ENCODE results near the gene HSDL1.

HSDL1 gene

DNA sequence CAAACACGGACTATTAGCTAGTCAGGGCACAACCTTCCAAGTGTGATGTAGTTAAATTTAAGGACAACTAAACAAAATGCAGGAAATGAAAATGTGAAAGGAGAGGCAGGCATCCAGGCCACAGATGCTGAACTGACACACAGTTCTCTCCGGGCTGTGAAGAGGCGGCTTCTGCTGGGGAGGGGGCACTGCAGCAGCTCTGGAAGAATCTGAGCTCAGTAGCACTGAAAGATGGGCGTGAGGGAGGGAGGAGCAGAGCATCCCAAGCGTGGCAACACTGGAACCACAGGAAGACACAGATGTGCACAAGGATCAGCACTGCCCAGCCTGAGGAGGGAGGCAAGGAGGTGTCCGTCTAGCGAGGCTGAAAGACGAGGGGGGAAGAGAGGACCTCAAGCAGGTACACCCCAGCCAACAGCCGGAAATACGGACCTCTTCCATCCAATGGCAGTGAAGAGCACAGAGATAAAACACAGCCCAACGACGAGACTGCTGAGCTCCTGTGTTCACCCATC lies 39.6 kb downstream of the HSDL1 start:
- DNase-seq, result no peak

DNA sequence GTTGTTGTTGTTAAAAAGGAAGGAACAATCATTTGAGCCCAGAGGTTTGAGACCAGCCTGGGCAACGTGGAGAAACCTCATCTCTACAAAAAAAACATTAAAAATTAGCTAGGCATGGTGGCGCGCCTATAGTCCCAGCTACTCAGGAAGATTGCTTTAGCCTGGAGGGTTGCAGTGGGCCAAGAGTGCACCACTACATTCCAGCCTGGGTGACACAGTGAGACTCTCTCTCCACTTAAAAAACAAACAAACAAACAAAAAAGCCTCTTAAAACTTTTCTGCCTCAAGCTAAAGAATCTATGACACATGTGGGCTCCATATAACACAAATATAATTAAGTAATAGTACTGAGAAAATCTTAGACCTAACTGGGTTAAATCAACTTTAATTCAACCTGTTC lies 40.7 kb downstream of the HSDL1 start:
- DNase-seq, result no peak

DNA sequence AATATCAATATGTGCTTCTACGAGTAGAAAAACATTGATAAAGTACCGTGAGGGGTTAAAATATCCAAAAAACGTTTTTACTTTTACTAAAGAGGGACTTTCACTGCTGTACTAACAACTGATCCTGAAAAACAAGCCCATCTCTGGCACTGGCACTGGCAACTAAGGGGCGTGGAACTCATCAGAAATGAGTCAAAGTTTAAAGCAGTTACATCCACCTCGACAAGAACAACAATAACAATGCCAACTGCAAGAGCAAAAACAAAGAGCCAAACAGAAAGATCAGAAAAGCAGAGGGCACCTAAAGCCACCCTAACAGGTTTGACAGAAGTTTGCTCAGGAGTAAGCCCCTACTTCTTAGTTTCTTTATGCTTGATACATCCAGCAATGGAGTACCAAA lies 41.3 kb downstream of the HSDL1 start:
- DNase-seq, result no peak

DNA sequence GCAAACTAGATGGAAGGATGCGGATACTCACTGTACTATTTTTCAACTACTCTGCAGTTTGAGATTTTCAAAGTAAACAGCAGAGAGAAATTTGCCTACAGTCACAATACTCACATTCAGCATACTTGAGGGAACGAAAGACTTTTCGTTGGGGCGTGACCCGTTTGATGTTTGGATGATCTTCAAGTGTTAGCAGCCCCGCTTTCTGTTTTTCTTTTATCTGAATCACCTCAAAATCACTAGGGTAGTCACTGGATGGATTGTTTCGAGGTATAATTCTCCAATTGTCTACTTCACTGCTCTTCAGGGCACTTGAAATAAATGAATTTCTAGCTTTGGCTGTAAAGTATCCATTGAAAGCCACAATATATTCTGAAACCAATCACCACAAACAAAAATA lies 46.0 kb downstream of the HSDL1 start:
- DNase-seq, result no peak

DNA sequence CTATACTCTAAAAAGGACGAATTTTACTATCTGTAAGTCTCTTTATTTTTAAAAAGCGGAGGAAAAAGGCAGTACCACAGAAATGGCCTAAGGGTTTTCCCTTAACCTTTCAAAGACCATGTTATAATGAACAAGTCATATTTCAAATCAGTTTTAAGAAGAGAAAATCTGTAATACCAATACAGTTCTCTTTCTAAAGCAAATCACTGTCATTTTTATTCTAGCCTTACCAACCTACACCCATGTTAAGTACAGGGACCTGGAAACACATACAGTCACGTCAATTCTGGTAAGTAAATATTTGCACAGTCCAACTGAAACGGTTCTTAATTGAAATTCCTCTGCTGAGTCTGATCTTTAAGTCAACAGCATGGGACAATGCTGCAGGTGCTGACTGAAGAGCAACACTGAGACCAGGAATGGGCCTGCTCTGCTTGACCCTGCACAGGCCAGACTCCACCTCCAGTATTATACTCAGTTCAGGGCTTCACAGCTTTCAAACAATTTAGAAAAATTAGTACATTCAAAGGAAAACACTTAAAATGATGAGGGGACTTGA lies 48.5 kb downstream of the HSDL1 start:
- DNase-seq, result peak in 1 of 2 experiments; percentile 13

DNA sequence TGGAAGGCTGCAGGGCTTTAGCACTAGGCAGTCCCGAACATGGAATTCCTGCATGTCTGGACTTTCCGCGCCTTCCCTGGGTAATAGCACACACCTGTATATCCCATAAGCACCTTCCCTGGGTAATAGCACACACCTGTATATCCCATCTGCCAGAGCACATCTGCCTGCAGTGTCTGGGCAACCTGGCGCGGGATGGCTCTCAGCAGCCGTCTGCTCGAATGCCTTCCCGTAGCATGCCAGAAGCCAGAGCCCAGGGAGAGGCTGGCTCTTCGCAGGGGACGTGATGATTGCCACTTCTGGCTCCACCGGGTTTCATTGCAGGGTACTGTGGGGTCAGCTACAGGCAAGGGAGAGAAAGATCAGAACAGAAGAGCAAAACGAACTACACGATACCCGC lies 49.5 kb downstream of the HSDL1 start:
- no peak for DNase-seq

DNA sequence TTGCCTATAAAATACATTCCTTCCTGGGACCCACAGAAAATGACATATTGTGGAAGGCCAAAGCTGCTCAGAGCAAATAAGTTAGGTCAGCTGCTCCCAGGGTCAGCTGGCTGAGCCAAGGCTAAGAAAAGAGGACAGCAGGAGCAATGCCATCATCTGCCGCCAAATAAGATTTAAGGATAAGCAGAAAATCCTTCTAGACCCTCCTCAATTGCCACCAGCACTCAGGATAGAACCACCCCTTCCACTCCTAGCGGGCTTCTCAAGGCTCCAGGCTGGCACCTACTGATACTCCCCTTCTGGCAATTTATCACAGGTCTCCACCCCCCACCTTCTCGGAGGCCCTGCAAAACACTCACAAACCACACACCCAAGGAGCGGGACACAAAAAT lies 51.1 kb downstream of the HSDL1 start:
- DNase-seq, result no peak

DNA sequence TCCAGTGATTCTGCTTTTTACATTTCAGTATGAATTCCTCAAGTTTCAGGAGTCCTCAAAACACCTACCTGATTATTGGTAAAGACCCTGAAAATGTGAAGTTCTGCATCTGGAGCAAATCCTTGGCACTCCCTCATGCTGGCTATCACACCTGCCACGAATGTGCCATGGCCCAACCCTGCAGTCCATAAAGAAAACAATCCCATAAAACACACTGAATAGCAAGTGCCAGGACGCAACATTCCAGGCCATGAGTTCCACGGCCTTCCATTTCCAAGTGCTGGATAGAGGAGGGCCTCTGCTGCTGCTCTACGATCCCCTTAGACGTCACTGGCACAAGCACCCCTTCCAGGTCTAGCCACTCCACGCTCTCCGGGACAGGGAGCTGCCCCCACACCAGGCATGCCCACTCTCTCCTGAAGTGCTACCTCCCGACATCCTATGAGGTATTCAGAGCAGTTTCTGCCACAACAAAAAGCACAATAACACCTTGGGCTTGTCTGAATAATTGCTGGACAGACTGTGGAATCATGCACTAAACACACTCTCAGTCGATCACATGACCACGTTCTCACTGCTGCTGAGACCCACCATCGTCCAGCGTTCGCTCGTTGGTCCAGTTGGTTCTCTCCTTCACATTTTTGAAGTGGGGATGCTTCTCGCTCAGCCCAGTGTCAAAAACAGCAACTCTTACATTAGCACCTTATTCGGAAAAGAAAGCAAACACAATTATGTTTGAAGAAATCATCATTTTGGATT lies 51.7 kb downstream of the HSDL1 start:
- no peak for DNase-seq

DNA sequence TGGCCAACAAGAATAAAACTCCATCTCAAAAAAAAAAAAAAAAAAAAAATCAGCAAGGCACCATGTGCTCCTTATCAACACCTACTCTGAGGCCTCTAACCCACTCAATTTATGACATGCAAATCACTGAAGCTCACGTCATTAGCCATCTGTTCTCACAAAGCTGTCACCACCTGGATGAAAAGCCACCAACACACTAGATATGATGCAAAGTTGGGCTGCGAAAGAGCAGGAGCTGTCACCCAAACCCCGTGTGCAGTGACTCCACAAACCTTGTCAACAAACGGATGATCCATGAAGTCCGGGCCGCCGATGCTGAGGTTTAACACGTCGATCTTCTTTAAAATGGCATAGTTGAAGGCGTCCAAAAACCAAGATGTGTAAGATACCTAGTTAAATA lies 53.5 kb downstream of the HSDL1 start:
- DNase-seq, result no peak

DNA sequence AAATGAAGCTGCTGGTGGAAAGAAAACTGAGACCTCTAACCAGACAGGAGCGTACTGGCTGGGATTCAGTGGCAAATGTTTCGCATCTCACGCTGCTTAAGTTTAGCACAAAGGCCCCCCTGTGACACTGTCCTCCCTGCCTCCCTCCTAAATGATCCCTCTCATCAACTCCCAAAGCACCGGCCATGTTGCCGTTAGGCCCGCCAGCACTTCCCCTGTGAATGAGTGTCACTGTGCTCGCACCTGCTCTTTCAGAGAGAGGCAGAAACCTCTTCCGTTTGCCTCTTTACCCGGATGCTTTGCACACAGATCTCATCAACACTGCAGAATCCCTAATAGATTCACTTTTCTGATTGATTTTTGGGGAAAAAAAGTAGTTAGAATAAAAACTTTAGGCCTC lies 54.8 kb downstream of the HSDL1 start:
- DNase-seq, result no peak

DNA sequence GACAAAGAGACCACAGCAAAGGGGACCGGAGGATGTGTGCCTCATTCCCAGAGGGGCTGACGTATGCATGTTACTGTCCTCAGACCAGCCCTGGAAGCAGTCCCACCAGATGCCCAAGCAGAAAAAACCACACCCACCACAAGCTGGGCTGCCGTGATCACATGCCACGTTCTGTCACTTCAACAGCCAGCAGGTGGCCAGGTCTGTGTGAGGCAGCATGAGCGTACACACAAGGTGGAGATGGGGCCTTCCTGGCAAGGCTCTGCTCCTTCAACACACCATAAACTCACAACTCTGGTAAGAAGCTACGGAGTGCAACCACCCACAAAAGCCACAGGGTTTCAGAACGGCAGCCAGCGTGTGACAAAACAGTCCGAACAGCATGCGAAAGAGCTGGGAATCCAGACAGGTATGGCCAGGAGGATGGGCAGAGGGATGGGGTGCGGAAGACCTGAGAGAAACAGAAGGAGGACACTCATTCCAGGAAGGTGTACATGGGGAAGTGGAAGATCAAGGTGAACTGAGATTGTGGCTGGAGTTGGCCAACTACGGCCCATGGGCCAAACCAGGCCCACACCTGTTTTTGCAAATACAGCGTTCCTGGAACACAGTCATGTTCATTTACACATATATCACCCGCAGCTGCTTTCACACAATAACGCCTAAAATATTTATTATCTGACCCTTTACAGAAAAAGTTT lies 56.1 kb downstream of the HSDL1 start:
- no peak for DNase-seq

DNA sequence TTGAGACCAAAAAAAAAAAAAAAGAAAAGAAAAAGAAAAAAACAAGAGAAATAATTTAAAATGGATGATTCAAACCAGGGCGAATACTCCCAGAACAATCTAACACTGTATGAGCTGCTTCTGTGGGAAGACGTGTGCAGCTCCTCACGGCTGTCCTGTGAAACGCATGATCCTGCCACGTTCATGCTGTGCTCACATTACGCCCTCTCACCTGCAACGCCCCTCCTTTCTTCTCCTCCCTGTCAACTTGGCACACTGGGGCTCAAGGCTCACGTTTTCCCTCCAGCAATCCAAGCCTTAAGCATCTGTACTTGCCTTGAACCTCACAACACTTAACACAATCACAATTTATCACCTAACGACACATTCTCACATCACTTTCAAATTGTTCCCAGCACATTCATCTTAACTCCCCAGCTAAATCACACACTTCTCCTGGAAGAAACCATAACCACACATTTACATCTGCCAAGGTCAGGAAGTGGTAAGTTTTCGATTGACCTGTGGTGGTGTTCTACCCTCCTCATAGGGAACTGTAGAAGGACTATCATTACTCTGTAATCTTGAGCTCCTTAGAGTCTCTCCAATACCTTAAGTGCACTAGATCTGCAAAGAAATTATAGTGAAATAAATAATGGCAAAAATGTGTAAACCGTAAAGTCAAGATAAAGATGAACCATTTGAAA lies 57.4 kb downstream of the HSDL1 start:
- DNase-seq, result no peak

DNA sequence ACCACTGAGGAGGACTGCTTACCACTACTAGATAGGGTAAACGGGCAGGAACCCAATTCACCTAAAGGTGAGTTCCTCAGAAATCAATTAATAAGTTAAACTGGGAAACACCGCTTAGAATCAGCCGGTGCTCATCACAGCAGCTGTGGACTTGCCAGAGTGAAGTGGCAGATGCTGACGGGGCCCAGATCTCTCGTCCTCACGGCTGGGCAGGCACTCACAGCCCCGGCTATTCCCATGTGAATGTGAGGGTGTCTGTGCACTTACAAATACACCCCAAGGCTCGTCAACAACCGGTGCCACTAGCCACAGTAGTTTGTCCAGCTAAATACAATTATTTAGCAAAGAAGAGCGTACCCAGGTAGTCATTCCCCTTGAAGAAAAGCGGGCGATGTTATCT lies 58.0 kb downstream of the HSDL1 start:
- DNase-seq, result no peak

DNA sequence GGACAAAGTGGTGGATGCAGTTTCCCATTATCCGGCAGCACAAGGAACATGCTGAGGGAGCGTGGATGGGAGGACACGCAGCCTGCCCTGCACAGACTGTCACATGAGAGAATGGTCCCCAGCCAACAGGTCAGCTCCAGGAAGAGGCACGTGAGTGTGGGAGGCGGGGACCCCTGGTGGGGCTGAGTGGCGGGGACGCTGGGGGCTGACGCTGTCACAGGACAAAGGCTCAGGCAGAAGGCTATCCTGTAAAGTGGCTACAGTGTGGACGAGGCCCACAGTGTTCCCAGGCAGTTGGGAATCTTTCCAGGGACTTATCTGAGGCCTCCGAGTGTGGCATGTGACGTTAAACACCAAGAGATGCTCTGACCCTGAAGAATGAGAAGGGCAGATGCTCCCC lies 58.6 kb downstream of the HSDL1 start:
- no peak for DNase-seq

DNA sequence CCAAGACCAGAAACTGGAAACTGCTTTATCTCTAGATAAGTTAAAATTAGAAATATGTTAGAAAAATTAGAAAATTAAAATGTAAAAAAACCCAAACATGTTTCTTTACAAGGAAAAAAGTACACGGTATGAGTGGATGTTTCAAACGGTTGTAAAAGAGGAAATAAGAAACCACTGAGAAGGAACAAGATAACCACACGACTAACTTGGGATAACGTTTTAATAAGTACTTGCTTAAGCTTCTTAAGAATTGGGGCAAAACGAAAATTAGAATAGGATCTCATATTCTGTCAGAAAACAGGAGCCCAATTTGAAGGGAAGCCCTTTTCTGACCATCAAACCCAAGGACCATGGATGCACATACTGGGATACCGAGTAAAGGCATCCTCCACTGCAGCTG lies 59.2 kb downstream of the HSDL1 start:
- no peak for DNase-seq

DNA sequence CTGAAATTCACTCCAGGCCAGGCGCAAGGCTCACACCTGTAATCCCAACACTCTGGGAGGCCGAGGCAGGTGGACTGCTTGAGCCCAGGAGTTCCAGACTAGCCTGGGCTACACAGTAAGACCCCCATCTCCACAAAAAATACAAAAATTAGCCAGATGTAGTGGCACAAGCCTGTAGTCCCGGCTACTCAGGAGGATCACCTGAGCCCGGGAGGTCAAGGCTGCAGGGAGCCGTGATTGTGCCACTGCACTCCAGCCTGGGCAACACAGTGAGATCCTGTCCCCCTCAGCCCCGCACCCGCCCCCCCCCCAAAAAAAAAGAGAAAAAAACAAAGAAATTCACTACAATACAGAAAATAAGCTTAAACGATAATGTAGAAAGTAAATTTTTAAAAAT lies 59.7 kb downstream of the HSDL1 start:
- no peak for DNase-seq

DNA sequence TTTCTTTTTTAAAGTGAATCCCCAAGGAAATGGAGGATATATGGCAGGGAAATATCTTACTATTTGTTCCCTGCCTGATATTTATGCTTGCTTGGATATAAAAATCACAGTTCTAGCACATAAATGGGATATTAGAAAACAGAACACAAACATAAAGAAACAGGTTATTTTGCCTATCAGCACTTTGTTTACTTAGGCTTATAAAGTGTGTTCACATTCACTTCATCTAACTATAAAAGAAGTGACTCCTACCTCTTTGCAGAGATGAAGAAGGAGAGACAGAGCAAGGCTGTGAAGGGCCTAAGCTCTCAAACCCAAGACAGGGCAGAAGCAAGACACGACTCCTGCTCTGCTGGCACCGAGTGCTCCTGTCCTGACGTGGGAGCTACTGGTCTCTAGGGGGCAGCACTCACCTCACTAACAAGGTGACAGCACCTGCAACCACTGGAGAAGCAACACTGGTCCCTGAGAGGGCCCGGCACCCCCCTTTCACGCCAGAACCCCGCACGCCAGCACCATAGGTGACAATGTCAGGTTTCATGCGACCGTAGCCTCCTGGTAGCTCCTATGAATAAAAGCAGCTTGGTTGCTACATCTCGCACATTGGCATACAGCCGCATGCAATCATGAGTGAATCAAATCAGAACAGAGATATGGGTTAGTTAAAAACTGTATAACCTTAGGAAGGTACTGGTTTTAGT lies 60.3 kb downstream of the HSDL1 start:
- DNase-seq, result peak in 1 of 2 experiments; percentile 6

DNA sequence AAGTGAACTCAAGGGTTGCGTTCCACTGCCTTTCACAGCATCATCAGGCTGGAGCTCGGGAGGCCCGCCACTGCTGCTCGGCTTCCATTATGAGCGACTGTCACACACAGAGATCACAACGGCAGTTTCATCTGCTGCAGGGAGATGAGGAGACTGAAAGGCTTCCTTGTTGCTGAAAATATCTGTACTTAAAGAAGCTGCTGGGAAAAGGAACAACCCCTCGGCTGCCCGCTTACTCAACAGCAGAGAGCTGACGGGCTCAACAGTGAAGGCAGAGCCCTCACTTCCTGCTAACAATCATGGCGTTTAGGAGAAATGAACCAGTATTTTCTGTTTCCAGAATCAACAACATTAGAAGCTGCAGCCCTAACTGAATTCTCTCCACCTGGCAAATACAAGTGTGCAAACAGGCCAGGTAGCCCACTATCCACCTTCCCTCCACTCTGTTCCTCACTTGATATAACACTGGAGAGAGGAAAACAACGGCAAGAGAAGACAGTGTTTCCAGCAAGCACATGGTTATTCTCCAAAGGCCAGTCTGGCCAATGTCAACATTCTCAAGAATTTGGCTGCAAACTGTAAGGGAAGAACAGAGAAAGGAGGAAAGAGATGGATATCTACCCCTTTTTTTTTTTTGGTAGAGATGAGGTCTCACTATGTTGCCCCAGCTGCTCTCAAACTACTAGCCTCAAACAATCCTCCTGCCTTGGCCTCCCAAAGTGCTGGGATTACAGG lies 62.0 kb downstream of the HSDL1 start:
- DNase-seq, result no peak

DNA sequence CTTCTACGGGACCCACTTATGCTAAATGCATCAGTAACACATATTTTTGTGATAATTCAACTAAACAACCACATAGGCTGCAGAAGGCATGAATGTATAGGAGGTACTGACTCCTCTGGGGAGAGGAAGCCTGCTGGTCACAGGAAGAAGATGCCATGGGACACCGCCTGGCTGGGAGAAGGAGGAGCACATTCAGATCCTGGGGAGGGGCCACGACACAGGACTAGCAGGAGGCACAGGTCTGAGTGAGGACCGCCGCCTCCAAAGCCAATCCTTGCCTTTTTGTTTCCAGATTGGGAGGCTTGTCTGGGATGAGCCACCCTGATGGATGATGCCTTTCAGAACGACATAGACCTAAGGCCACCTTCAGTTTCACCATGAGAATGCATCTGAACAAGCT lies 62.9 kb downstream of the HSDL1 start:
- no peak for DNase-seq

DNA sequence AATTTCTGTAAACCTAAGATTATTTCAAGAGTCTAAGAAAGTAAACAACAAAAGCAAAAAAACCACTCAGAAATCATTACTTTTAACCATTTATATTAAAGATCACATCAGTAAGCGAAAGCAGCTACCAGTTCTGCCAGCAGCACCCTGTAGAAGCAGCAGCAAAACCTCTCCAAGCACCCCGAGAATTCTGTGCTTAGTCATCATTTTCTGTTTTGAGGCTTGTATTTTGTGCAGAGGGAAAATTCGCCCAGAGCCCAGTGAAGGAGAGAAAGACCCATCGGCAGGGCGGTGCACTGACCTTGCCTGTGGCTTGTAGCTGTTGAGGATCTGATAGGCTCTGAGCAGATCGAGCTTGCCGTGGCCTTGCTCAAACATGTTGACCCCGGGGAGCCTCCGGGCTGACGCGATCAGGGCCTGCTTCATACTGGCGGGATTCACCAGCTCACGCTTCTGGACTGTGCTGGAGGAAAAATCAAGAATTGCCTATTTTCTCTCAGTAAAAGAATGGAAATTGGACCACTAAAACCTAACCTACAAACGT lies 63.5 kb downstream of the HSDL1 start:
- DNase-seq, result no peak

DNA sequence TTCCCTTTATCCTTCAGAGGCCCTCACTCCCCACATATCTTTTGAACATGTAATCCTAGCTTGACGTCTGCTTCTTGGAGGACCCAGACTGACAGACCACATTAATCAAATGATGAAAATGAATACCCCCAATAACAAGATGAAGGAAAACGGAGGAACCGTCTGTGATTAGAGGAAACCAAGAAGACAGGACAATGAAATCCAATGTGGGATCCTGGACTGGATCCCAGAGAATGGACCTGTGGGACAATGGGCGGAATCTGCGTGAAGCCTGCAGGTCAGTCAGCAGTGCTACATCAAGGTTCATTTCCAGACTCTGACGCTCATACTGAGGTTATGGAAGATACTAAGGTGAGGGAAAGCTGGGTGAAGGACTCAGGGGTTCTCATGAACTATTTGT lies 64.2 kb downstream of the HSDL1 start:
- DNase-seq, result no peak

DNA sequence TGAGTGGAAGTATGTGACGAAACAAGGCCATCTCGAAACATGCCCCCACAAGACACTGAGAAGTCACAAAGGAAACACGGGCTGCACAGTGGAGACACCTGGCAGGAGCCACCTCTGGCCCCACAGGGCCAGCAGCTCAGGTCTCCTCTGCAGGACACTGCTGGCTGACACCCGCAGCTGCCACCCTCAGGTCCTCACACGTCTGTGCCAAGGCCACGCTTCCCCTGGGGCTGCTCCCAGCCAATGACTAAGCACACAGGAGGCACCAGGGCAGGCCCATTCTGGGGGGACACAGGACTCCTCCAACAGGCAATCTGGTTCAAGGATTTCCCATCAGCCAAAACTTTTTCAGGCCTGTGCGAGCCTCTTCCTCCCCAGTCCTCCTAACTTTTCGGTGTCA lies 64.6 kb downstream of the HSDL1 start:
- DNase-seq, result no peak

Measured in NCI-H1930 (cell line).